GM06990 (cell line): ENCODE data around the gene IFIT1B.

Experiments used
- DNase-seq: peaks from one replicate; pipeline ENCODE4 v3.0.0-alpha.2; 2011; ENCODE audit not compliant: insufficient read length; ENCODE audit errors: extremely low read depth
- H3K27me3 ChIP-seq: replicated peaks from 2 replicates; pipeline ENCODE4 v1.6.0; 2011; ENCODE audit warnings: low read length; ENCODE audit not compliant: control insufficient read depth, insufficient read depth
- H3K36me3 ChIP-seq: 2 replicates; pipeline ENCODE4 v1.5.1; 2011; ENCODE audit warnings: low read length; ENCODE audit not compliant: control insufficient read depth, insufficient read depth
- H3K4me3 ChIP-seq: replicated peaks from 2 replicates; pipeline ENCODE4 v1.5.1; 2011; ENCODE audit warnings: low read depth, mild to moderate bottlenecking, control low read depth, low read length
- TF ChIP-seq, protein P1 (sequence below): IDR thresholded peaks from 2 replicates; pipeline ENCODE4 v1.5.1; 2011; ENCODE audit warnings: low read length, control low read depth, mild to moderate bottlenecking, inconsistent platforms; ENCODE audit not compliant: insufficient read depth, poor library complexity, severe bottlenecking

The IFIT1B gene

GRCh38 chr10:89431977-89432376, 54.1 kb downstream of the IFIT1B start:
- no peaks in the 10 kb centered on the region for H3K27me3 ChIP-seq
- H3K4me3 ChIP-seq, result no peak overlapping the region
- no peaks in the 10 kb centered on the region for H3K36me3 ChIP-seq
- TF ChIP-seq, protein P1, sequence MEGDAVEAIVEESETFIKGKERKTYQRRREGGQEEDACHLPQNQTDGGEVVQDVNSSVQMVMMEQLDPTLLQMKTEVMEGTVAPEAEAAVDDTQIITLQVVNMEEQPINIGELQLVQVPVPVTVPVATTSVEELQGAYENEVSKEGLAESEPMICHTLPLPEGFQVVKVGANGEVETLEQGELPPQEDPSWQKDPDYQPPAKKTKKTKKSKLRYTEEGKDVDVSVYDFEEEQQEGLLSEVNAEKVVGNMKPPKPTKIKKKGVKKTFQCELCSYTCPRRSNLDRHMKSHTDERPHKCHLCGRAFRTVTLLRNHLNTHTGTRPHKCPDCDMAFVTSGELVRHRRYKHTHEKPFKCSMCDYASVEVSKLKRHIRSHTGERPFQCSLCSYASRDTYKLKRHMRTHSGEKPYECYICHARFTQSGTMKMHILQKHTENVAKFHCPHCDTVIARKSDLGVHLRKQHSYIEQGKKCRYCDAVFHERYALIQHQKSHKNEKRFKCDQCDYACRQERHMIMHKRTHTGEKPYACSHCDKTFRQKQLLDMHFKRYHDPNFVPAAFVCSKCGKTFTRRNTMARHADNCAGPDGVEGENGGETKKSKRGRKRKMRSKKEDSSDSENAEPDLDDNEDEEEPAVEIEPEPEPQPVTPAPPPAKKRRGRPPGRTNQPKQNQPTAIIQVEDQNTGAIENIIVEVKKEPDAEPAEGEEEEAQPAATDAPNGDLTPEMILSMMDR, result no peak
- DNase-seq, result no peak
